H9 (cell line): Measurements from ENCODE around the gene STRA6. TPM values are rescaled to one million over a fixed set of nuclear protein-coding genes. Genes with fewer than 3 reads are reported as not detected.

Experiments
- DNase-seq: peaks from one replicate; pipeline ENCODE4 v3.0.0-alpha.2; 2017
- H2AFZ ChIP-seq: one replicate; pipeline ENCODE4 v1.6.1; 2013; ENCODE audit warnings: mild to moderate bottlenecking, low read length, control low read depth, moderate library complexity
- H2AK5ac ChIP-seq: 2 replicates; pipeline ENCODE4 v1.6.1; 2013; ENCODE audit warnings: low read length, control low read depth, mixed read lengths; ENCODE audit not compliant: insufficient read length
- H2BK120ac ChIP-seq: one replicate; pipeline ENCODE4 v1.6.1; 2013; ENCODE audit warnings: low read depth, mild to moderate bottlenecking, low read length, control low read depth, inconsistent platforms; ENCODE audit not compliant: poor library complexity, severe bottlenecking
- H2BK12ac ChIP-seq: 2 replicates; pipeline ENCODE4 v1.6.1; 2013; ENCODE audit warnings: low read length, control low read depth, mixed read lengths, low read depth; ENCODE audit not compliant: insufficient read length
- H2BK15ac ChIP-seq: 2 replicates; pipeline ENCODE4 v1.6.1; 2013; ENCODE audit warnings: low read depth, low read length, control low read depth
- H2BK20ac ChIP-seq: one replicate; pipeline ENCODE4 v1.6.1; 2013; ENCODE audit warnings: low read depth, mild to moderate bottlenecking, low read length, control low read depth, inconsistent platforms; ENCODE audit not compliant: poor library complexity, severe bottlenecking
- H2BK5ac ChIP-seq: 2 replicates; pipeline ENCODE4 v1.6.1; 2013; ENCODE audit warnings: low read length, control low read depth, mixed read lengths; ENCODE audit not compliant: insufficient read length
- H3K14ac ChIP-seq: 2 replicates; pipeline ENCODE4 v1.6.1; 2013; ENCODE audit warnings: low read length, control low read depth; ENCODE audit not compliant: insufficient read depth
- H3K18ac ChIP-seq: 2 replicates; pipeline ENCODE4 v1.6.1; 2013; ENCODE audit warnings: low read depth, mild to moderate bottlenecking, mixed read lengths, low read length, control low read depth; ENCODE audit not compliant: insufficient read length
- H3K23ac ChIP-seq: 2 replicates; pipeline ENCODE4 v1.6.1; 2013; ENCODE audit warnings: low read length, control low read depth, mixed read lengths, low read depth; ENCODE audit not compliant: insufficient read length
- H3K23me2 ChIP-seq: 2 replicates; pipeline ENCODE4 v1.6.1; 2013; ENCODE audit warnings: low read depth, mild to moderate bottlenecking, mixed read lengths, low read length, control low read depth; ENCODE audit not compliant: insufficient read length, poor library complexity, severe bottlenecking
- H3K27ac ChIP-seq: 2 replicates; pipeline ENCODE4 v1.5.1; 2013; ENCODE audit warnings: low read length, control low read depth, mixed read lengths, low read depth; ENCODE audit not compliant: insufficient read length
- H3K27me3 ChIP-seq: 2 replicates; pipeline ENCODE4 v1.6.1; 2013; ENCODE audit warnings: low read length, control low read depth, inconsistent platforms; ENCODE audit not compliant: insufficient read depth
- H3K4ac ChIP-seq: 2 replicates; pipeline ENCODE4 v1.6.1; 2013; ENCODE audit warnings: low read depth, mild to moderate bottlenecking, control low read depth, inconsistent platforms, low read length, moderate library complexity
- H3K4me1 ChIP-seq: 2 replicates; pipeline ENCODE4 v1.6.1; 2013; ENCODE audit warnings: low read length, control low read depth, inconsistent platforms; ENCODE audit not compliant: insufficient read depth
- H3K4me2 ChIP-seq: 2 replicates; pipeline ENCODE4 v1.6.1; 2013; ENCODE audit warnings: low read length, control low read depth, mixed read lengths; ENCODE audit not compliant: insufficient read length, insufficient read depth
- H3K56ac ChIP-seq: 2 replicates; pipeline ENCODE4 v1.6.1; 2013; ENCODE audit warnings: low read depth, mild to moderate bottlenecking, mixed read lengths, low read length, control low read depth; ENCODE audit not compliant: insufficient read length
- H3K79me1 ChIP-seq: 2 replicates; pipeline ENCODE4 v1.6.1; 2013; ENCODE audit warnings: low read depth, mild to moderate bottlenecking, moderate library complexity, low read length, control low read depth, inconsistent platforms; ENCODE audit not compliant: insufficient read depth, poor library complexity, severe bottlenecking
- H3K79me2 ChIP-seq: 2 replicates; pipeline ENCODE4 v1.6.1; 2013; ENCODE audit warnings: low read length, control low read depth, inconsistent platforms; ENCODE audit not compliant: insufficient read depth
- H3K9ac ChIP-seq: 2 replicates; pipeline ENCODE4 v1.6.1; 2013; ENCODE audit warnings: low read length, control low read depth, mixed read lengths; ENCODE audit not compliant: insufficient read length; ENCODE audit errors: extremely low read depth
- H3K9me3 ChIP-seq: one replicate; pipeline ENCODE4 v1.6.1; 2013; ENCODE audit warnings: low read depth, low read length, inconsistent platforms; ENCODE audit not compliant: control insufficient read depth
- H3T11ph ChIP-seq: one replicate; pipeline ENCODE4 v1.6.1; 2013; ENCODE audit warnings: mild to moderate bottlenecking, low read length, control low read depth, inconsistent platforms
- H4K20me1 ChIP-seq: one replicate; pipeline ENCODE4 v1.6.1; 2013; ENCODE audit not compliant: control insufficient read depth, insufficient read length, insufficient read depth
- H4K5ac ChIP-seq: 2 replicates; pipeline ENCODE4 v1.6.1; 2013; ENCODE audit warnings: low read depth, mild to moderate bottlenecking, mixed read lengths, low read length, control low read depth; ENCODE audit not compliant: insufficient read length
- H4K8ac ChIP-seq: replicated peaks from 2 replicates; pipeline ENCODE4 v1.6.1; 2013; ENCODE audit warnings: low read length, control low read depth, mixed read lengths, low read depth; ENCODE audit not compliant: insufficient read length
- H4K91ac ChIP-seq: 2 replicates; pipeline ENCODE4 v1.6.1; 2013; ENCODE audit warnings: low read depth, mild to moderate bottlenecking, moderate library complexity, mixed read lengths, low read length, control low read depth; ENCODE audit not compliant: insufficient read length
- H3K27ac Mint-ChIP-seq, 3 experiments: 2 replicates in 2 of 3; 3 replicates in 1 of 3; pipeline ENCODE4 v1.8.0; 2020 to 2021; ENCODE audit warnings: mixed read lengths in 3 of 3, mild to moderate bottlenecking in 1 of 3, moderate library complexity in 1 of 3
- H3K27me3 Mint-ChIP-seq: 2 replicates; pipeline ENCODE4 v1.8.0; 2021; ENCODE audit warnings: low read depth, mild to moderate bottlenecking, moderate library complexity, mixed read lengths
- H3K36me3 Mint-ChIP-seq, 3 experiments: 2 replicates in 2 of 3; 3 replicates in 1 of 3; pipeline ENCODE4 v1.8.0; 2020 to 2021; ENCODE audit warnings: low read depth in 3 of 3, mixed read lengths in 3 of 3; ENCODE audit not compliant: insufficient read depth in 1 of 3
- H3K4me1 Mint-ChIP-seq, 2 experiments: 2 replicates each; pipeline ENCODE4 v1.8.0; 2020; ENCODE audit warnings: mixed read lengths in 2 of 2
- H3K4me3 Mint-ChIP-seq, 2 experiments: 2 replicates in 1 of 2; 3 replicates in 1 of 2; pipeline ENCODE4 v1.8.0; 2020 to 2021; ENCODE audit warnings: mild to moderate bottlenecking in 2 of 2, mixed read lengths in 2 of 2, moderate library complexity in 1 of 2
- H3K9me3 Mint-ChIP-seq, 2 experiments: 2 replicates in 1 of 2; 3 replicates in 1 of 2; pipeline ENCODE4 v1.8.0; 2020; ENCODE audit warnings: mild to moderate bottlenecking in 2 of 2, mixed read lengths in 2 of 2, moderate library complexity in 1 of 2
- WGBS: extraction: QIAGEN DNeasy Blood & Tissue Kit; methylation state at CpG from one replicate; pipeline ENCODE4 v1.1.7; 2013; ENCODE audit warnings: missing lambda C conversion rate, low lambda C conversion rate, mixed read lengths; ENCODE audit not compliant: insufficient read length; ENCODE audit errors: extremely low coverage; 5-methylcytosine and 5-hydroxymethylcytosine counted together
- total RNA-seq: library from RNA; stranded (reverse); gene quantifications from 2 replicates; pipeline ENCODE4 v1.2.1, GENCODE V29; 2021
- TF ChIP-seq, protein P1 (sequence below): fragments of 200-600 bp; sonication (generic); conservative IDR thresholded peaks from 3 replicates; pipeline ENCODE4 v1.8.0; 2021; ENCODE audit warnings: antibody characterized with exemption, mild to moderate bottlenecking

The STRA6 gene
- total RNA-seq, 1 experiment from 2014 or later = 12.8 TPM

DNA sequence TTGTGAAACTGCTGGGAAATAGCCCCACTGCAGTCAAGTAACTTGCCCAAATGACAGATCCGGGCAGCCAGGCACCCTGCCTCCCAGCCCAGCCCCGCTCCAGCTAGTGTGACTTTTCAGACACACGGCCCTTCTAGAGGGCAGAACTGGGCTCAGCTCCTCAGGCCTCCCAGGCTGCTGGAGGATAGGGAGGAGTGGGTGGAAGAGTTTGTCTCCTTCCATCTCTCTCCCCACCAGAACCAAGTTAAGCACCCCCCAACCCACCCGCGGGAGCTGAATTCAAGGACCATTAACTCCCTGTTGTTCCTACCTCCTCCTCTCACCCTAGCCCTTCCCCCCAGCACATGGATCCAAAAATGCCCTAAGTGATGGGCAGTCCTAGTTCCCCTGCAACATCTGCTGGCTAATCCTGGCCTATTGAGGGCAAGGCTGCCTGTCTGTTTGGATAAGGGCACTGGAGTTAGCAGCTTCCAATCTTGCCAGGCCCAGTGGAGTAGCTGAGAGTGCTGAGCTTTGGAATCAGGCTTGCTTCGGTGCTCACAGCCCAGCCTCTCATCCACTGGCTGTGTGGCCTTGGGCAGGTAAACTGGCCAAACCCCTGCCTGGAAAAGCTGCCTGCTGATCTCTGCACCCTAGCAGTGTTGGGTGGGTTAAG lies 36.6 kb upstream of the STRA6 start:
- Histone ChIP-seq H3K18ac (no peak overlapping the region), H2AK5ac (no peak overlapping the region), H3K27ac (no peak overlapping the region), H4K91ac (no peak overlapping the region), H3K4me2 (no peak overlapping the region), H2BK12ac (no peak overlapping the region), H3K4me1 (peaks cover 4% of the 10 kb centered on the region; the same call in 1 of the 2 replicates), H4K8ac (no peak overlapping the region), H3K9me3 (no peaks in the 10 kb centered on the region), H4K5ac (no peak overlapping the region), H2BK5ac (no peak overlapping the region), H3K79me2 (no peaks in the 10 kb centered on the region), H3K56ac (no peak overlapping the region), H3K14ac (no peak overlapping the region; the same call in 1 of the 2 replicates), H3K23me2 (no peaks in the 10 kb centered on the region), H2AFZ (no peak overlapping the region), H4K20me1 (no peaks in the 10 kb centered on the region), H2BK20ac (no peak overlapping the region), H3K23ac (no peak overlapping the region), H3K9ac (no peak overlapping the region), H2BK120ac (no peak overlapping the region), H3K79me1 (no peaks in the 10 kb centered on the region), H3T11ph (no peak overlapping the region), H3K4ac (no peak overlapping the region), H2BK15ac (no peak overlapping the region), H3K27me3 (no peaks in the 10 kb centered on the region; the same call in 1 of the 2 replicates)
- no CpG with 5 or more reads among the region's 6 CpGs for WGBS
- H3K36me3 Mint-ChIP-seq = no peaks in the 10 kb centered on the region
- peak overlapping the region in 1 of 3 experiments; percentile 70; a peak in 1 of 7 replicates for H3K27ac Mint-ChIP-seq
- H3K4me3 Mint-ChIP-seq = no peak overlapping the region
- TF ChIP-seq, protein P1, sequence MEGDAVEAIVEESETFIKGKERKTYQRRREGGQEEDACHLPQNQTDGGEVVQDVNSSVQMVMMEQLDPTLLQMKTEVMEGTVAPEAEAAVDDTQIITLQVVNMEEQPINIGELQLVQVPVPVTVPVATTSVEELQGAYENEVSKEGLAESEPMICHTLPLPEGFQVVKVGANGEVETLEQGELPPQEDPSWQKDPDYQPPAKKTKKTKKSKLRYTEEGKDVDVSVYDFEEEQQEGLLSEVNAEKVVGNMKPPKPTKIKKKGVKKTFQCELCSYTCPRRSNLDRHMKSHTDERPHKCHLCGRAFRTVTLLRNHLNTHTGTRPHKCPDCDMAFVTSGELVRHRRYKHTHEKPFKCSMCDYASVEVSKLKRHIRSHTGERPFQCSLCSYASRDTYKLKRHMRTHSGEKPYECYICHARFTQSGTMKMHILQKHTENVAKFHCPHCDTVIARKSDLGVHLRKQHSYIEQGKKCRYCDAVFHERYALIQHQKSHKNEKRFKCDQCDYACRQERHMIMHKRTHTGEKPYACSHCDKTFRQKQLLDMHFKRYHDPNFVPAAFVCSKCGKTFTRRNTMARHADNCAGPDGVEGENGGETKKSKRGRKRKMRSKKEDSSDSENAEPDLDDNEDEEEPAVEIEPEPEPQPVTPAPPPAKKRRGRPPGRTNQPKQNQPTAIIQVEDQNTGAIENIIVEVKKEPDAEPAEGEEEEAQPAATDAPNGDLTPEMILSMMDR = no peak
- DNase-seq = no peak
- no peaks in the 10 kb centered on the region for H3K9me3 Mint-ChIP-seq
- peaks cover 39% of the 10 kb centered on the region for H3K27me3 Mint-ChIP-seq
- peaks cover 33 to 52% of the 10 kb centered on the region in 2 experiments for H3K4me1 Mint-ChIP-seq
